H9 (cell line): ENCODE results near the gene PDE7B. TPM values are rescaled to one million over a fixed set of nuclear protein-coding genes. Genes with fewer than 3 reads are reported as not detected.

Source experiments
- DNase-seq: peaks from one replicate; pipeline ENCODE4 v3.0.0-alpha.2; 2017
- H2AFZ ChIP-seq: one replicate; pipeline ENCODE4 v1.6.1; 2013; ENCODE audit warnings: mild to moderate bottlenecking, low read length, control low read depth, moderate library complexity
- H2AK5ac ChIP-seq: 2 replicates; pipeline ENCODE4 v1.6.1; 2013; ENCODE audit warnings: low read length, control low read depth, mixed read lengths; ENCODE audit not compliant: insufficient read length
- H2BK120ac ChIP-seq: one replicate; pipeline ENCODE4 v1.6.1; 2013; ENCODE audit warnings: low read depth, mild to moderate bottlenecking, low read length, control low read depth, inconsistent platforms; ENCODE audit not compliant: poor library complexity, severe bottlenecking
- H2BK12ac ChIP-seq: 2 replicates; pipeline ENCODE4 v1.6.1; 2013; ENCODE audit warnings: low read length, control low read depth, mixed read lengths, low read depth; ENCODE audit not compliant: insufficient read length
- H2BK15ac ChIP-seq: 2 replicates; pipeline ENCODE4 v1.6.1; 2013; ENCODE audit warnings: low read depth, low read length, control low read depth
- H2BK20ac ChIP-seq: one replicate; pipeline ENCODE4 v1.6.1; 2013; ENCODE audit warnings: low read depth, mild to moderate bottlenecking, low read length, control low read depth, inconsistent platforms; ENCODE audit not compliant: poor library complexity, severe bottlenecking
- H2BK5ac ChIP-seq: 2 replicates; pipeline ENCODE4 v1.6.1; 2013; ENCODE audit warnings: low read length, control low read depth, mixed read lengths; ENCODE audit not compliant: insufficient read length
- H3K14ac ChIP-seq: 2 replicates; pipeline ENCODE4 v1.6.1; 2013; ENCODE audit warnings: low read length, control low read depth; ENCODE audit not compliant: insufficient read depth
- H3K18ac ChIP-seq: 2 replicates; pipeline ENCODE4 v1.6.1; 2013; ENCODE audit warnings: low read depth, mild to moderate bottlenecking, mixed read lengths, low read length, control low read depth; ENCODE audit not compliant: insufficient read length
- H3K23ac ChIP-seq: 2 replicates; pipeline ENCODE4 v1.6.1; 2013; ENCODE audit warnings: low read length, control low read depth, mixed read lengths, low read depth; ENCODE audit not compliant: insufficient read length
- H3K23me2 ChIP-seq: 2 replicates; pipeline ENCODE4 v1.6.1; 2013; ENCODE audit warnings: low read depth, mild to moderate bottlenecking, mixed read lengths, low read length, control low read depth; ENCODE audit not compliant: insufficient read length, poor library complexity, severe bottlenecking
- H3K27ac ChIP-seq: 2 replicates; pipeline ENCODE4 v1.5.1; 2013; ENCODE audit warnings: low read length, control low read depth, mixed read lengths, low read depth; ENCODE audit not compliant: insufficient read length
- H3K27me3 ChIP-seq: 2 replicates; pipeline ENCODE4 v1.6.1; 2013; ENCODE audit warnings: low read length, control low read depth, inconsistent platforms; ENCODE audit not compliant: insufficient read depth
- H3K4ac ChIP-seq: 2 replicates; pipeline ENCODE4 v1.6.1; 2013; ENCODE audit warnings: low read depth, mild to moderate bottlenecking, control low read depth, inconsistent platforms, low read length, moderate library complexity
- H3K4me1 ChIP-seq: 2 replicates; pipeline ENCODE4 v1.6.1; 2013; ENCODE audit warnings: low read length, control low read depth, inconsistent platforms; ENCODE audit not compliant: insufficient read depth
- H3K4me2 ChIP-seq: 2 replicates; pipeline ENCODE4 v1.6.1; 2013; ENCODE audit warnings: low read length, control low read depth, mixed read lengths; ENCODE audit not compliant: insufficient read length, insufficient read depth
- H3K56ac ChIP-seq: 2 replicates; pipeline ENCODE4 v1.6.1; 2013; ENCODE audit warnings: low read depth, mild to moderate bottlenecking, mixed read lengths, low read length, control low read depth; ENCODE audit not compliant: insufficient read length
- H3K79me1 ChIP-seq: 2 replicates; pipeline ENCODE4 v1.6.1; 2013; ENCODE audit warnings: low read depth, mild to moderate bottlenecking, moderate library complexity, low read length, control low read depth, inconsistent platforms; ENCODE audit not compliant: insufficient read depth, poor library complexity, severe bottlenecking
- H3K79me2 ChIP-seq: 2 replicates; pipeline ENCODE4 v1.6.1; 2013; ENCODE audit warnings: low read length, control low read depth, inconsistent platforms; ENCODE audit not compliant: insufficient read depth
- H3K9ac ChIP-seq: 2 replicates; pipeline ENCODE4 v1.6.1; 2013; ENCODE audit warnings: low read length, control low read depth, mixed read lengths; ENCODE audit not compliant: insufficient read length; ENCODE audit errors: extremely low read depth
- H3K9me3 ChIP-seq: one replicate; pipeline ENCODE4 v1.6.1; 2013; ENCODE audit warnings: low read depth, low read length, inconsistent platforms; ENCODE audit not compliant: control insufficient read depth
- H3T11ph ChIP-seq: one replicate; pipeline ENCODE4 v1.6.1; 2013; ENCODE audit warnings: mild to moderate bottlenecking, low read length, control low read depth, inconsistent platforms
- H4K20me1 ChIP-seq: one replicate; pipeline ENCODE4 v1.6.1; 2013; ENCODE audit not compliant: control insufficient read depth, insufficient read length, insufficient read depth
- H4K5ac ChIP-seq: 2 replicates; pipeline ENCODE4 v1.6.1; 2013; ENCODE audit warnings: low read depth, mild to moderate bottlenecking, mixed read lengths, low read length, control low read depth; ENCODE audit not compliant: insufficient read length
- H4K8ac ChIP-seq: replicated peaks from 2 replicates; pipeline ENCODE4 v1.6.1; 2013; ENCODE audit warnings: low read length, control low read depth, mixed read lengths, low read depth; ENCODE audit not compliant: insufficient read length
- H4K91ac ChIP-seq: 2 replicates; pipeline ENCODE4 v1.6.1; 2013; ENCODE audit warnings: low read depth, mild to moderate bottlenecking, moderate library complexity, mixed read lengths, low read length, control low read depth; ENCODE audit not compliant: insufficient read length
- H3K27ac Mint-ChIP-seq, 3 experiments: 2 replicates in 2 of 3; 3 replicates in 1 of 3; pipeline ENCODE4 v1.8.0; 2020 to 2021; ENCODE audit warnings: mixed read lengths in 3 of 3, mild to moderate bottlenecking in 1 of 3, moderate library complexity in 1 of 3
- H3K27me3 Mint-ChIP-seq: 2 replicates; pipeline ENCODE4 v1.8.0; 2021; ENCODE audit warnings: low read depth, mild to moderate bottlenecking, moderate library complexity, mixed read lengths
- H3K36me3 Mint-ChIP-seq, 3 experiments: 2 replicates in 2 of 3; 3 replicates in 1 of 3; pipeline ENCODE4 v1.8.0; 2020 to 2021; ENCODE audit warnings: low read depth in 3 of 3, mixed read lengths in 3 of 3; ENCODE audit not compliant: insufficient read depth in 1 of 3
- H3K4me1 Mint-ChIP-seq, 2 experiments: 2 replicates each; pipeline ENCODE4 v1.8.0; 2020; ENCODE audit warnings: mixed read lengths in 2 of 2
- H3K4me3 Mint-ChIP-seq, 2 experiments: 2 replicates in 1 of 2; 3 replicates in 1 of 2; pipeline ENCODE4 v1.8.0; 2020 to 2021; ENCODE audit warnings: mild to moderate bottlenecking in 2 of 2, mixed read lengths in 2 of 2, moderate library complexity in 1 of 2
- H3K9me3 Mint-ChIP-seq, 2 experiments: 2 replicates in 1 of 2; 3 replicates in 1 of 2; pipeline ENCODE4 v1.8.0; 2020; ENCODE audit warnings: mild to moderate bottlenecking in 2 of 2, mixed read lengths in 2 of 2, moderate library complexity in 1 of 2
- CTCF ChIP-seq: fragments of 200-600 bp; sonication (generic); conservative IDR thresholded peaks from 3 replicates; pipeline ENCODE4 v1.8.0; 2021; ENCODE audit warnings: antibody characterized with exemption, mild to moderate bottlenecking
- WGBS: extraction: QIAGEN DNeasy Blood & Tissue Kit; methylation state at CpG from one replicate; pipeline ENCODE4 v1.1.7; 2013; ENCODE audit warnings: missing lambda C conversion rate, low lambda C conversion rate, mixed read lengths; ENCODE audit not compliant: insufficient read length; ENCODE audit errors: extremely low coverage; 5-methylcytosine and 5-hydroxymethylcytosine counted together
- total RNA-seq: library from RNA; stranded (reverse); gene quantifications from 2 replicates; pipeline ENCODE4 v1.2.1, GENCODE V29; 2021

PDE7B gene
- total RNA-seq, 1 experiment from 2014 or later: not detected

DNA sequence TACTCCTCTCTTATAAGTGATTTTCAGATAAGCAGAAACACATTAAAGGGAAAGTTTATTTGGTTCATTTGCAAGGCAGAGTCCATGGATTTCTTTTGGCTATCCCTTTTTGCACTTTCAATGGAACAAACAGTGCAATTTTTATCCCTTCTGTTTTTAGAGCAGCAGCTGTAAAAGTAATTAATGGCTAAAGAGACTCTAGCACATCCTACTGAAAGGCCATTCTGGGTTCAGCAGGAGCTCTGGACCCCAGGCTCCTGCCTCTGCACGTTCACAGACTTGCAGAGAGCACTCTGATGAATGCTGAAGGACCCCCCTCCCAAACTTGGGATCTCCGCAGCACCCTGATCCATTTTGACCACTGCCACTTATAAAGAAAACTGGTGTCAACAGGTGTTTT is 40.3 kb upstream of the PDE7B start:
- H3K4me1 Mint-ChIP-seq: peaks cover 35 to 40% of the 10 kb centered on the region in 2 experiments
- H2AK5ac ChIP-seq: no peak overlapping the region
- no peak overlapping the region for H3K27ac Mint-ChIP-seq
- H3K9me3 ChIP-seq: no peaks in the 10 kb centered on the region
- H3K79me1 ChIP-seq: no peaks in the 10 kb centered on the region
- no peak for DNase-seq
- H3K27me3 Mint-ChIP-seq: no peaks in the 10 kb centered on the region
- H2BK5ac ChIP-seq: no peak overlapping the region
- no peaks in the 10 kb centered on the region for H3K27me3 ChIP-seq
- H3K9ac ChIP-seq: no peak overlapping the region
- no peak overlapping the region for H3K56ac ChIP-seq
- no peak overlapping the region for H2AFZ ChIP-seq
- H3T11ph ChIP-seq: no peak overlapping the region
- peaks cover 0 to 3% of the 10 kb centered on the region in 2 experiments; a peak in 2 of 5 replicates for H3K9me3 Mint-ChIP-seq
- no peak for TF ChIP-seq CTCF
- no peaks in the 10 kb centered on the region; a peak in 1 of 7 replicates for H3K36me3 Mint-ChIP-seq
- no peak overlapping the region for H3K27ac ChIP-seq
- H3K23ac ChIP-seq: no peak overlapping the region
- H3K79me2 ChIP-seq: no peaks in the 10 kb centered on the region
- H3K23me2 ChIP-seq: no peaks in the 10 kb centered on the region
- no peak overlapping the region for H3K18ac ChIP-seq
- H4K5ac ChIP-seq: no peak overlapping the region
- WGBS: no CpG with 5 or more reads among the region's 2 CpGs
- no peak overlapping the region for H3K4ac ChIP-seq
- no peak overlapping the region for H3K4me3 Mint-ChIP-seq
- no peak overlapping the region for H2BK20ac ChIP-seq
- H3K14ac ChIP-seq: no peak overlapping the region
- H4K20me1 ChIP-seq: no peaks in the 10 kb centered on the region
- H2BK12ac ChIP-seq: no peak overlapping the region
- H3K4me2 ChIP-seq: no peak overlapping the region
- H4K8ac ChIP-seq: no peak overlapping the region
- peaks cover 6% of the 10 kb centered on the region; the same call in 1 of the 2 replicates for H3K4me1 ChIP-seq
- no peak overlapping the region for H2BK15ac ChIP-seq
- no peak overlapping the region for H4K91ac ChIP-seq
- H2BK120ac ChIP-seq: no peak overlapping the region
